A673 (cell line): ENCODE results near the gene DLG2. TPM values are rescaled to one million over a fixed set of nuclear protein-coding genes. Genes with fewer than 3 reads are reported as not detected.

ENCODE experiments used
- BruUV-seq: library from RNA; stranded (reverse); fragments of 400-500 nt; replicated peaks from 2 replicates; lab custom pipeline; 2021; lab: Mats Ljungman, UMichigan
- CTCF ChIA-PET: fragments of 300-600 bp; sonication (Branson Sonifier 250); formaldehyde crosslinking; loops from one replicate; lab custom pipeline; 2022; ENCODE audit warnings: antibody characterized with exemption; lab: Charles Lee
- POLR2A ChIA-PET: fragments of 300-600 bp; sonication (Branson Sonifier 250); formaldehyde crosslinking; loops from one replicate; lab custom pipeline; 2022; ENCODE audit warnings: antibody characterized with exemption; ENCODE audit not compliant: low non-redundant PET; lab: Charles Lee
- DNase-seq: peaks from one replicate; pipeline ENCODE4 v3.0.0-alpha.2; 2015; ENCODE audit warnings: low spot score
- H3K27ac ChIP-seq: fragments of 200-600 bp; sonication (generic); 2 replicates; pipeline ENCODE4 v1.5.1; 2016; ENCODE audit warnings: mixed run types, low read depth, mild to moderate bottlenecking, mixed read lengths, antibody characterized with exemption, low read length; ENCODE audit not compliant: poor library complexity, severe bottlenecking
- H3K27me3 ChIP-seq: fragments of 200-600 bp; sonication (generic); replicated peaks from 2 replicates; pipeline ENCODE4 v1.6.1; 2017; ENCODE audit warnings: mixed run types, low read depth, mild to moderate bottlenecking, mixed read lengths, antibody characterized with exemption, low read length; ENCODE audit not compliant: insufficient read depth, poor library complexity
- H3K36me3 ChIP-seq: fragments of 200-600 bp; sonication (generic); 2 replicates; pipeline ENCODE4 v1.6.1; 2016; ENCODE audit warnings: mixed run types, mild to moderate bottlenecking, mixed read lengths, antibody characterized with exemption, low read length; ENCODE audit not compliant: insufficient read depth, poor library complexity, severe bottlenecking
- H3K4me1 ChIP-seq: fragments of 200-600 bp; sonication (generic); 2 replicates; pipeline ENCODE4 v1.6.1; 2017; ENCODE audit warnings: mixed run types, mild to moderate bottlenecking, mixed read lengths, antibody characterized with exemption, low read length; ENCODE audit not compliant: insufficient read depth, poor library complexity, severe bottlenecking
- H3K4me3 ChIP-seq: fragments of 200-600 bp; sonication (generic); 2 replicates; pipeline ENCODE4 v1.5.1; 2016; ENCODE audit warnings: low read depth, mixed run types, mild to moderate bottlenecking, mixed read lengths, low read length; ENCODE audit not compliant: poor library complexity, severe bottlenecking
- H3K9me3 ChIP-seq: fragments of 200-600 bp; sonication (generic); 2 replicates; pipeline ENCODE4 v1.6.1; 2016; ENCODE audit warnings: mixed run types, low read depth, mild to moderate bottlenecking, mixed read lengths, antibody characterized with exemption, low read length; ENCODE audit not compliant: poor library complexity, severe bottlenecking
- EZH2 ChIP-seq: fragments of 200-600 bp; sonication (generic); IDR thresholded peaks from 2 replicates; pipeline ENCODE4 v1.6.1; 2017; ENCODE audit warnings: borderline replicate concordance, low read depth, mild to moderate bottlenecking, mixed read lengths, antibody characterized with exemption, low read length; ENCODE audit not compliant: poor library complexity, severe bottlenecking
- intact Hi-C: fragments of 100-400 bp; cut with micrococcal nuclease; formaldehyde crosslinking; loops from one replicate; pipeline ENCODE4 v1.10.0; 2022; ENCODE audit not compliant: unreplicated experiment
- total RNA-seq: library from RNA; stranded (reverse); gene quantifications from 2 replicates; pipeline ENCODE4 v1.2.3, GENCODE V29; 2021
- TF ChIP-seq, protein P1 (sequence below): fragments of 300-800, 200-600 bp; sonication (generic); conservative IDR thresholded peaks from 2 replicates; pipeline ENCODE4 v1.5.1; 2017; ENCODE audit warnings: low read depth, mild to moderate bottlenecking, antibody characterized with exemption, low read length, moderate library complexity, mixed read lengths

The DLG2 gene
- total RNA-seq, 1 experiment from 2014 or later: 277 TPM

DNA sequence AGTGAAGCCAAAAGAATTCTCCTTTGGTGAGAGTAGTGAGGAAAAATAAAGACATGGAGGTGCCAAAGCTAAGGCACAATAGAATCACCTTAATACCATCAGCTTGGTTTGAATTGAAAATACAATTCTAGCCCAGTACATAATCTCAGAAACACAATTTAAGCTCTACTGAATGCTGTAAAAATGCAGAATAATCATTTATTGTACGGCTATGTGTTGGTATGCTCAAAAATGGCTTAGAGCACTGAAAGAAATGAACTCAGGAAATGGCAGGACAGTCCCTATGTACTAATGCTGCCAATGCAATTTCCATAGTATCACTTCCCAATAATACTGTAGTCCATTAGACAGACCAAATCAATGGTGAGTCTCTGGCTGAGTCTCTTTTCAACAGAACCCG, 798.5 kb downstream of the DLG2 start:
- no peaks in the 10 kb centered on the region for H3K9me3 ChIP-seq
- no peak for TF ChIP-seq EZH2
- TF ChIP-seq, protein P1, sequence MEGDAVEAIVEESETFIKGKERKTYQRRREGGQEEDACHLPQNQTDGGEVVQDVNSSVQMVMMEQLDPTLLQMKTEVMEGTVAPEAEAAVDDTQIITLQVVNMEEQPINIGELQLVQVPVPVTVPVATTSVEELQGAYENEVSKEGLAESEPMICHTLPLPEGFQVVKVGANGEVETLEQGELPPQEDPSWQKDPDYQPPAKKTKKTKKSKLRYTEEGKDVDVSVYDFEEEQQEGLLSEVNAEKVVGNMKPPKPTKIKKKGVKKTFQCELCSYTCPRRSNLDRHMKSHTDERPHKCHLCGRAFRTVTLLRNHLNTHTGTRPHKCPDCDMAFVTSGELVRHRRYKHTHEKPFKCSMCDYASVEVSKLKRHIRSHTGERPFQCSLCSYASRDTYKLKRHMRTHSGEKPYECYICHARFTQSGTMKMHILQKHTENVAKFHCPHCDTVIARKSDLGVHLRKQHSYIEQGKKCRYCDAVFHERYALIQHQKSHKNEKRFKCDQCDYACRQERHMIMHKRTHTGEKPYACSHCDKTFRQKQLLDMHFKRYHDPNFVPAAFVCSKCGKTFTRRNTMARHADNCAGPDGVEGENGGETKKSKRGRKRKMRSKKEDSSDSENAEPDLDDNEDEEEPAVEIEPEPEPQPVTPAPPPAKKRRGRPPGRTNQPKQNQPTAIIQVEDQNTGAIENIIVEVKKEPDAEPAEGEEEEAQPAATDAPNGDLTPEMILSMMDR: no peak
- ChIA-PET CTCF (no interaction called here), POLR2A (no interaction called here)
- DNase-seq: no peak
- H3K36me3 ChIP-seq: no peaks in the 10 kb centered on the region
- H3K27me3 ChIP-seq: peaks cover 6% of the 10 kb centered on the region
- intact Hi-C loops: no loop called here
- H3K4me3 ChIP-seq: no peak overlapping the region
- H3K27ac ChIP-seq: no peak overlapping the region
- no peaks in the 10 kb centered on the region for H3K4me1 ChIP-seq
- BruUV-seq: no TSS peak

DNA sequence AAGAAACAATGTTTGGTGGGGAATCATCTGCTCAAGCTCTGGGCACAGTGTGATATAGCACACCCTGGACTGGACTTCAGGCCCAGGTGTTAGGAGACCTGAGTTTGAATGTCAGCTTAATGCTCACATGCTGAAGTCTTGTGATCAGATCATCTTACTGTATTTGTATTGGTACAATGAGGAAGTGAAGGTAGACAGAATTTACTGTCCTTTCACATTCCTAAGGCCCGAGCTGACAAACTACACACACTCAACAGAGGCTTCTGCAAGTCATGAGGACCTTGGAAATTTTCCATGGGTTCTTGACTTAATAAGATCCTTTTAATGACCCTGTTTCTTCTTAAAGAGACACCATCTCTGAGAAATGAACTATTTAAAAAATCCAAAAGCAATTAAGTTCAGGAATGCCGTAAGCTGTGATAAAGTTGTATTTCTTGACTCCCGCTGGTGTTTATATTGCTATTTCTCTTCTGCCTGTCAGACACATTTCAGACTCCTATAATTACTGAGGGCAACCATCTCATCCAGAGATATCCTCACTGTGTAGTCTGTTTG, 802.0 kb downstream of the DLG2 start:
- H3K9me3 ChIP-seq: no peaks in the 10 kb centered on the region
- TF ChIP-seq EZH2: no peak
- TF ChIP-seq, protein P1: no peak
- no peaks in the 10 kb centered on the region for H3K4me1 ChIP-seq
- intact Hi-C loops: no loop called here
- no TSS peak for BruUV-seq
- no peaks in the 10 kb centered on the region for H3K27me3 ChIP-seq
- ChIA-PET POLR2A (interaction anchor here (0.6 kb wide), 1 partner anchor 11 kb away, joined by 3 read pairs; no protein-coding TSS in a partner anchor), CTCF (no interaction called here)
- H3K4me3 ChIP-seq: no peak overlapping the region
- no peak for DNase-seq
- no peak overlapping the region for H3K27ac ChIP-seq
- H3K36me3 ChIP-seq: no peaks in the 10 kb centered on the region

DNA sequence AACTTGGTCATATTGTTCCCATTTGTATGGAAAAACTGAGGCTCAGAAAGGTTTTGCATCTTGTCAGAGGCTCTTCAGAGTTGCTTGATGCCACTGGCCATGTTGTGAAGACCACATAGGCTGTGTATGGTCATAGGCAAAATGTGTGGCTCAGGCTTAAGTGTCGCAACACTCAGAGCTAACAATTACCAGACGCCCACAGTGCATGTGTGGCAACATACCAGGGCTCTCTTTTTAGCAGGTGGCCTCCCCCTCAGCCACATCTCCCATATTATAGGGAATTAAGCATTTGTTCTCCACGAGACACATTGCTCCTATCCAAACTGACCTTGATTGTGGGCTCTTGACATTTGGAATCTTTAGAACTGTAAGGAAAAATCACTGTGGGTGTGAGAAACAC, 802.5 kb downstream of the DLG2 start:
- POLR2A ChIA-PET: interaction anchor here (0.6 kb wide), 1 partner anchor 11 kb away, joined by 3 read pairs; no protein-coding TSS in a partner anchor
- Histone ChIP-seq H3K4me1 (no peaks in the 10 kb centered on the region), H3K27ac (no peak overlapping the region), H3K4me3 (no peak overlapping the region), H3K27me3 (no peaks in the 10 kb centered on the region), H3K9me3 (no peaks in the 10 kb centered on the region), H3K36me3 (no peaks in the 10 kb centered on the region)
- peak; percentile 3 for DNase-seq
- CTCF ChIA-PET: no interaction called here
- intact Hi-C loops: no loop called here
- TF ChIP-seq, protein P1: no peak
- TF ChIP-seq EZH2: no peak
- no TSS peak for BruUV-seq
